Measurements from ENCODE around the gene VAV3. TPM values are rescaled to one million over a fixed set of nuclear protein-coding genes. Genes with fewer than 3 reads are reported as not detected.

Gene VAV3
- total and polyA plus RNA-seq, 9 of the 15 experiments (the other 6 are each of a cell fraction or from before 2014, with no cell fraction given), result not detected

- no peak for TF ChIP-seq ELK1 (CRISPR knock-in tag; IDR thresholded peaks at IDR 0.05)
- TF ChIP-seq RBM14 (IDR thresholded peaks at IDR 0.05; ENCODE audit: borderline replicate concordance, insufficient read depth, low read depth, low read length), result no peak
- TF ChIP-seq BRD4 (IDR thresholded peaks at IDR 0.05), result no peak
- TF ChIP-seq ZNF197 (CRISPR knock-in tag; IDR thresholded peaks at IDR 0.05; ENCODE audit: low read depth), result no peak
- TF ChIP-seq, protein P1, sequence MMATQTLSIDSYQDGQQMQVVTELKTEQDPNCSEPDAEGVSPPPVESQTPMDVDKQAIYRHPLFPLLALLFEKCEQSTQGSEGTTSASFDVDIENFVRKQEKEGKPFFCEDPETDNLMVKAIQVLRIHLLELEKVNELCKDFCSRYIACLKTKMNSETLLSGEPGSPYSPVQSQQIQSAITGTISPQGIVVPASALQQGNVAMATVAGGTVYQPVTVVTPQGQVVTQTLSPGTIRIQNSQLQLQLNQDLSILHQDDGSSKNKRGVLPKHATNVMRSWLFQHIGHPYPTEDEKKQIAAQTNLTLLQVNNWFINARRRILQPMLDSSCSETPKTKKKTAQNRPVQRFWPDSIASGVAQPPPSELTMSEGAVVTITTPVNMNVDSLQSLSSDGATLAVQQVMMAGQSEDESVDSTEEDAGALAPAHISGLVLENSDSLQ (IDR thresholded peaks at IDR 0.05), result no peak
- no peak for TF ChIP-seq DMBX1 (CRISPR knock-in tag; IDR thresholded peaks at IDR 0.05; ENCODE audit: borderline replicate concordance)
- TF ChIP-seq, protein P2, sequence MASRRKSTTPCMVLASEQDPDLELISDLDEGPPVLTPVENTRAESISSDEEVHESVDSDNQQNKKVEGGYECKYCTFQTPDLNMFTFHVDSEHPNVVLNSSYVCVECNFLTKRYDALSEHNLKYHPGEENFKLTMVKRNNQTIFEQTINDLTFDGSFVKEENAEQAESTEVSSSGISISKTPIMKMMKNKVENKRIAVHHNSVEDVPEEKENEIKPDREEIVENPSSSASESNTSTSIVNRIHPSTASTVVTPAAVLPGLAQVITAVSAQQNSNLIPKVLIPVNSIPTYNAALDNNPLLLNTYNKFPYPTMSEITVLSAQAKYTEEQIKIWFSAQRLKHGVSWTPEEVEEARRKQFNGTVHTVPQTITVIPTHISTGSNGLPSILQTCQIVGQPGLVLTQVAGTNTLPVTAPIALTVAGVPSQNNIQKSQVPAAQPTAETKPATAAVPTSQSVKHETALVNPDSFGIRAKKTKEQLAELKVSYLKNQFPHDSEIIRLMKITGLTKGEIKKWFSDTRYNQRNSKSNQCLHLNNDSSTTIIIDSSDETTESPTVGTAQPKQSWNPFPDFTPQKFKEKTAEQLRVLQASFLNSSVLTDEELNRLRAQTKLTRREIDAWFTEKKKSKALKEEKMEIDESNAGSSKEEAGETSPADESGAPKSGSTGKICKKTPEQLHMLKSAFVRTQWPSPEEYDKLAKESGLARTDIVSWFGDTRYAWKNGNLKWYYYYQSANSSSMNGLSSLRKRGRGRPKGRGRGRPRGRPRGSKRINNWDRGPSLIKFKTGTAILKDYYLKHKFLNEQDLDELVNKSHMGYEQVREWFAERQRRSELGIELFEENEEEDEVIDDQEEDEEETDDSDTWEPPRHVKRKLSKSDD (conservative IDR thresholded peaks at IDR 0.05; ENCODE audit: low read length), result no peak
Measured at GRCh38 chr1:107590087-107590486, 374.9 kb downstream of the VAV3 start (continued).
